ENCODE measurements around the gene CLNK.

The CLNK gene

GRCh38 chr4:10701161-10701560 is 16.6 kb upstream of the CLNK start:
- DNase-seq, result no peak

GRCh38 chr4:10698172-10698571 is 13.6 kb upstream of the CLNK start:
- no peak for DNase-seq

DNA sequence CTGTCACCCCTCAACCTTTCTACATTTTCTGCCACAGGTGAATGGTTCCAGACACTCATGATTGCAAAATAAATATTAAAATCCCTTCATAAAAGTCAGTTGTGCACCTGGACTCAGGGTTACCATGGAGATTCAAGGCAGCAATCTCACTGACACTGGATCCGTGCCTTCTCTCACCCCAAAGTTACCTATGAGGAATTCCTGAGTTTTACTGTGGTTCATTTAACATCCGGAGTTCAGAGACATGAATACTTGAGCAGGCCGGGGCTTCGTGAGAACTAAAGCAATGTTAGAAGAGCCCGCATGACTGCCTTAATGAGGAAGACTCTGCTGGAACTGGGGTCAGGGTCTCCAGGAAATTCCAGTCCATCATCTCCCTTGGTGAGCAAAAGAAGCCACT is 12.5 kb upstream of the CLNK start:
- DNase-seq, result no peak

DNA sequence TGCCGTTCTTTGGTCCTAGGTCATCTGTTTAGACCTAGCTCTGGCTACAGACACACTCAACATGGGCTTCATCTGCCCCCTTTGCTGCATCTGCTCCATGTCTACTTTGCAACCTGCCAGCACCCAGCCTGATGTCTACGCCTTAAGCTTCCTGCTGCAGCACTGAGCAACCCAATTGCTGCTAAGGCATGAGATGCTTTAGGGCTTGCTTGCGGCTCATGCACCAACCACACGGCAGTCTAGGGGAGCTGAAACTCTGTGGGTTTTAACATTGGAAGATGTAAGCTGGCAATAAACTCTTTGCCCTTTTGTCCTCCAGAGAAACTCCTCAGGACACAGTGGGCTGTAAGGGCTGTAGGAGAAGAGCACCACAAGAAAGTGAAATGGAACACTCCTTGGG is 11.7 kb upstream of the CLNK start:
- no peak for DNase-seq

- DNase-seq, result no peak
Observed at GRCh38 chr4:10694828-10695209, 10.3 kb upstream of the CLNK start.

DNA sequence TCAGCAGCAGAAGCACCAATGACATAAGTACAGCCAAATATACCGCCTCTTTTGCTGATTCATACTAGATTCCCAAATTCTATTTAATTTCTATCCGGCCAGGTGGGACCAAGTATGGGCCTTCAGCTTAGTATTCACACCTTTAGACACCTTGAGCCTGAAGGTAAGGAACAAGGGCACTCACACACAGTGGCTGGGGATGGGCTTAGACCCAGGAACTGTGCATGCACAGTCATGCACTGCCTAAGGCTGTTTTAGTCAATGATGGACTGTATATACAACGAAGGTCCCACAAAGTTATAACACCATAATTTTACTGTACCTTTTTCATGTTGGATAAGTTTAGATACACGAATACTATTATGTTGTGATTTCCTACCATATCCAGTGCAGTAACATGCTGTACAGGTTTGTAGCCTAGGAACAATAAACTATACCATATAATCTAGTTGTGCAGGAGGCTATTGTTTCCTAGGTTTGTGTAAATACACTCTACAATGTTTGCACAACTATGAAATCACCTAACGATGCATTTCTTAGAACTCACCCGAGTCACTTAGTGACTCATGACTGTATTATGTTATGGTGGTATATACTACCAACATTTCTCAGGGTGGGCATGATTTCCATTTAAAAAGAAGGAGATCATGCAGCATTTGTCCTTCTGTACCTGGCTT is 9.7 kb upstream of the CLNK start:
- no peak for DNase-seq

- no peak for DNase-seq
Observed at GRCh38 chr4:10691651-10692050, 7.1 kb upstream of the CLNK start.

GRCh38 chr4:10690185-10690907 is 5.8 kb upstream of the CLNK start:
- no peak for DNase-seq

- DNase-seq, result no peak
Observed at GRCh38 chr4:10688846-10689245, 4.3 kb upstream of the CLNK start.

DNA sequence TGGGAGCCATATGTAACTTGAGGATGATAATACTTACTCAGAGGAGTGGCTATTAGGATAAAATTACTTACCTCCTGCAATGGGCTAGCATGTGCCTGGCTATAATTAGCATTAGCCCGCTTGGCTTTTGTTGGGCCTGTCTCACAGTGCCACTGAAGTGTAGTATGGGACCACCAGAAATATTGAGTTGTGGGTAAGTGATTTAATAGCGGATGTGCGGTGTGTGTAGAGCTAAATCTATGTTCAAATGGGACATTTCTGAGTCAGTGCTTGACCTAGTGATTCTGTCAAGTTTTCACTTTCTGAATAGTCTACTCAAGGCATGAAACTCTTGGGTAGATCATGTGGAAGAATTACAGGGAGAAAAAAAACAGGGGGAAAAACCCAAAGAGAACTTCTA is 3.5 kb upstream of the CLNK start:
- no peak for DNase-seq

DNA sequence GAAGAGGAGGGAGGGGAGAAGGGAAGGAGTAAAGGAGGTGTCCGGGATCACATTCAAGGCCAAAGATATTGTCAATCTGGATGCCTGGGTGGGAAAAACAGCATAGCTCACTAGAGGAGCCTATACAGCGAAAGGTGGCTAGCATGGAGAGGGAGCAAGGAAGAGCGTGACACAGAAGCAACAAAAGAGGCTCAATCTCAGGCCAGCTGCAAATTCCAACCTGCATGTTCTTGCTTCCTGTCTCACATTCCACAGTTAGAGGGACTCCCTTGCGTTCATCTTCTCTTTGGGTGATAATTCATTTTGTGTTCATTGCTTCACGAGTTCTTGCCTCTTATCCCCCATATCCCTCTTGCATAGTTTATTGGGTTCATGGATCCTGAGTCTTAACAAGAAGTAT is 3.0 kb upstream of the CLNK start:
- no peak for DNase-seq

DNA sequence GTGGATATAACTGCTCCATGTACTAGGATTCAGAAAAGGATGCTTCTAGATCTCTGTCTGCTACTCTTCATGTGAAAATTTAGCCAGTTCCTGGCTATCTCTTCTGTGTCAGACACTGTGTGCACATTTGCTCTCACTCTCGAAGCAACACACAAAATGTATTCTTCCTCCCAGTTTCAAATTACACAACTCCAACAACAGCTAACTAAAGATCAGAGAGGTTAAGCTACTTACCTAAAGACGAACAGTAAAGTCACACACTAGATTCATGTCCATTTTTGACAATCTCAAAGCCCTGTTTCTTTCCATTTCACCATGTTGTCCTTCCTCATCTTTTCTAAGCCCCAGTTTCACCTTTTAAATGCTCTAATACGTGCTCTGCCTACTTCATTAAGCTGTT is 2.2 kb downstream of the CLNK start:
- DNase-seq, result no peak

GRCh38 chr4:10677796-10678497 is 6.6 kb downstream of the CLNK start:
- no peak for DNase-seq

GRCh38 chr4:10673817-10674369 is 10.7 kb downstream of the CLNK start:
- DNase-seq, result no peak

DNA sequence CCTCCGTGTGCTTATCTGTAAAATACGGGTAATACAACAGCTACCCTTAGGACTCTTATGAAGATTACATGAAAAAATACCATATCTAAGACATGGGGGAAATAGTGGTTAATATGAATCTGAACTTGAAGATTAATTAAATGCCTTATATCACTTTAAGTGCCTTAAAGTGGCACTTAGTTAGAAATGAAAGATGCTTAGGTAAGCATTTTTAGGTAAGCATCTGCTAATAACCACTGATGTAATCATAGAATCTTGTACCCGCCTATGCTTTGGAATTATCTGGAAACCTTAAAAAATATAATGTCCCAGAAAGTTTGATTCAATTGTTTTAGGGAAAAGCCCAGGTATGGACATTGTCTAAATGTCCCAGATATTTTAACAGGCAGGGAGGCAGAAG is 12.2 kb downstream of the CLNK start:
- no peak for DNase-seq

GRCh38 chr4:10671799-10672198 is 12.8 kb downstream of the CLNK start:
- no peak for DNase-seq

DNA sequence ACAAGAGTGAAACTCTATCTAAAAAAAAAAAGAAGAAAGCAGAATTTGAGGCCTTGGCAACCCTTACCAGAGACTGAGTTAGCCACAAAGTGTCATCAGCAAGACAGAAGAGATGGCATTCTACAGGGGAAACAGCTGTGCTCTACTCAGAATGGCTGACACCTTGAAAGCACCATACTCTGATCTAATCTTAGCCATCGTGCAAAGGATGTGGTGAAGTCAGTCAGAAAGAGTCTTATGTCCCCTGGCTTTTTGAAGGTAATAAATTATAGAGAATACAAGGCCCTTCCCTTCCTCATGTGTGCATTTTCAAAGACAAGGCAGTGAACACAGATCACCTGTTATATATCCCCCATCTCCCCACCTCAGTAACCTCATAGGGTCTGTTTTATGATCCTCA is 13.2 kb downstream of the CLNK start:
- no peak for DNase-seq

GRCh38 chr4:10670321-10670720 is 14.2 kb downstream of the CLNK start:
- no peak for DNase-seq

- DNase-seq, result no peak
Observed at GRCh38 chr4:10667701-10668326, 16.8 kb downstream of the CLNK start.

- DNase-seq, result no peak
Observed at GRCh38 chr4:10666616-10667015, 18.0 kb downstream of the CLNK start.

- DNase-seq, result no peak
Observed at GRCh38 chr4:10664408-10664807, 20.2 kb downstream of the CLNK start.

GRCh38 chr4:10662937-10663336 is 21.6 kb downstream of the CLNK start:
- no peak for DNase-seq

GRCh38 chr4:10661047-10661446 is 23.5 kb downstream of the CLNK start:
- DNase-seq, result no peak

- no peak for DNase-seq
Observed at GRCh38 chr4:10659251-10659650, 25.3 kb downstream of the CLNK start.

Measured in stimulated activated CD4-positive, alpha-beta T cell treated with anti-CD3 and anti-CD28 coated beads, Interleukin-4, amount 100 ng/mL, for 1 hour (primary cell).